Measurements from ENCODE around the gene TTC7B. TPM values are rescaled to one million over a fixed set of nuclear protein-coding genes. Genes with fewer than 3 reads are reported as not detected.
"Not testable (repeated sequence)": the region's sequence is repeated elsewhere in the genome, so short reads cannot be mapped to it uniquely, and the experiment has no call there.

Gene TTC7B, protein sequence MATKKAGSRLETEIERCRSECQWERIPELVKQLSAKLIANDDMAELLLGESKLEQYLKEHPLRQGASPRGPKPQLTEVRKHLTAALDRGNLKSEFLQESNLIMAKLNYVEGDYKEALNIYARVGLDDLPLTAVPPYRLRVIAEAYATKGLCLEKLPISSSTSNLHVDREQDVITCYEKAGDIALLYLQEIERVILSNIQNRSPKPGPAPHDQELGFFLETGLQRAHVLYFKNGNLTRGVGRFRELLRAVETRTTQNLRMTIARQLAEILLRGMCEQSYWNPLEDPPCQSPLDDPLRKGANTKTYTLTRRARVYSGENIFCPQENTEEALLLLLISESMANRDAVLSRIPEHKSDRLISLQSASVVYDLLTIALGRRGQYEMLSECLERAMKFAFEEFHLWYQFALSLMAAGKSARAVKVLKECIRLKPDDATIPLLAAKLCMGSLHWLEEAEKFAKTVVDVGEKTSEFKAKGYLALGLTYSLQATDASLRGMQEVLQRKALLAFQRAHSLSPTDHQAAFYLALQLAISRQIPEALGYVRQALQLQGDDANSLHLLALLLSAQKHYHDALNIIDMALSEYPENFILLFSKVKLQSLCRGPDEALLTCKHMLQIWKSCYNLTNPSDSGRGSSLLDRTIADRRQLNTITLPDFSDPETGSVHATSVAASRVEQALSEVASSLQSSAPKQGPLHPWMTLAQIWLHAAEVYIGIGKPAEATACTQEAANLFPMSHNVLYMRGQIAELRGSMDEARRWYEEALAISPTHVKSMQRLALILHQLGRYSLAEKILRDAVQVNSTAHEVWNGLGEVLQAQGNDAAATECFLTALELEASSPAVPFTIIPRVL
- 10 to 100 TPM; 36.7 to 47.2 (median 42.3) TPM for polyA plus RNA-seq (ENCODE audit: insufficient read length in 3 of 3)
- long read RNA-seq, donor 1, full-length matches to known transcripts, result 4 of 4 reads
- long read RNA-seq, donor 1, partial matches to known transcripts, result 0 of 4 reads
- long read RNA-seq, donor 1, other reads (novel, unspliced or antisense), result 0 of 4 reads
- long read RNA-seq, donor 2, full-length matches to known transcripts, result 9 of 9 reads
- long read RNA-seq, donor 2, partial matches to known transcripts, result 0 of 9 reads
- long read RNA-seq, donor 2, other reads (novel, unspliced or antisense), result 0 of 9 reads
- long read RNA-seq, donor 3, full-length matches to known transcripts, result 3 of 26 reads
- long read RNA-seq, donor 3, partial matches to known transcripts, result 23 of 26 reads
- long read RNA-seq, donor 3, other reads (novel, unspliced or antisense), result 0 of 26 reads
- long read RNA-seq, donor 4, full-length matches to known transcripts, result 2 of 2 reads
- long read RNA-seq, donor 4, partial matches to known transcripts, result 0 of 2 reads
- long read RNA-seq, donor 4, other reads (novel, unspliced or antisense), result 0 of 2 reads
- long read RNA-seq, donor 5, full-length matches to known transcripts, result 2 of 2 reads
- long read RNA-seq, donor 5, partial matches to known transcripts, result 0 of 2 reads
- long read RNA-seq, donor 5, other reads (novel, unspliced or antisense), result 0 of 2 reads
- long read RNA-seq, donor 6, result 0 reads
- long read RNA-seq, donor 7, full-length matches to known transcripts, result 1 of 6 reads
- long read RNA-seq, donor 7, partial matches to known transcripts, result 5 of 6 reads
- long read RNA-seq, donor 7, other reads (novel, unspliced or antisense), result 0 of 6 reads
- long read RNA-seq, donor 8, partial matches to known transcripts, result 0 of 1 reads
- long read RNA-seq, donor 8, other reads (novel, unspliced or antisense), result 0 of 1 reads
- long read RNA-seq, donor 9, full-length matches to known transcripts, result 1 of 1 reads
- long read RNA-seq, donor 9, partial matches to known transcripts, result 0 of 1 reads
- long read RNA-seq, donor 9, other reads (novel, unspliced or antisense), result 0 of 1 reads
- long read RNA-seq, donor 10, full-length matches to known transcripts, result 2 of 2 reads
- long read RNA-seq, donor 10, partial matches to known transcripts, result 0 of 2 reads
- long read RNA-seq, donor 10, other reads (novel, unspliced or antisense), result 0 of 2 reads
- long read RNA-seq, donor 11, full-length matches to known transcripts, result 2 of 2 reads
- long read RNA-seq, donor 11, partial matches to known transcripts, result 0 of 2 reads
- long read RNA-seq, donor 11, other reads (novel, unspliced or antisense), result 0 of 2 reads
- long read RNA-seq, donor 12, full-length matches to known transcripts, result 3 of 3 reads
- long read RNA-seq, donor 12, partial matches to known transcripts, result 0 of 3 reads
- long read RNA-seq, donor 12, other reads (novel, unspliced or antisense), result 0 of 3 reads
- long read RNA-seq, donor 13, full-length matches to known transcripts, result 1 of 1 reads
- long read RNA-seq, donor 13, partial matches to known transcripts, result 0 of 1 reads
- long read RNA-seq, donor 13, other reads (novel, unspliced or antisense), result 0 of 1 reads
- long read RNA-seq, donor 14, result 0 reads
- long read RNA-seq, donor 15, result 0 reads
- long read RNA-seq, donor 16, full-length matches to known transcripts, result 3 of 3 reads
- long read RNA-seq, donor 16, partial matches to known transcripts, result 0 of 3 reads
- long read RNA-seq, donor 16, other reads (novel, unspliced or antisense), result 0 of 3 reads

DNA sequence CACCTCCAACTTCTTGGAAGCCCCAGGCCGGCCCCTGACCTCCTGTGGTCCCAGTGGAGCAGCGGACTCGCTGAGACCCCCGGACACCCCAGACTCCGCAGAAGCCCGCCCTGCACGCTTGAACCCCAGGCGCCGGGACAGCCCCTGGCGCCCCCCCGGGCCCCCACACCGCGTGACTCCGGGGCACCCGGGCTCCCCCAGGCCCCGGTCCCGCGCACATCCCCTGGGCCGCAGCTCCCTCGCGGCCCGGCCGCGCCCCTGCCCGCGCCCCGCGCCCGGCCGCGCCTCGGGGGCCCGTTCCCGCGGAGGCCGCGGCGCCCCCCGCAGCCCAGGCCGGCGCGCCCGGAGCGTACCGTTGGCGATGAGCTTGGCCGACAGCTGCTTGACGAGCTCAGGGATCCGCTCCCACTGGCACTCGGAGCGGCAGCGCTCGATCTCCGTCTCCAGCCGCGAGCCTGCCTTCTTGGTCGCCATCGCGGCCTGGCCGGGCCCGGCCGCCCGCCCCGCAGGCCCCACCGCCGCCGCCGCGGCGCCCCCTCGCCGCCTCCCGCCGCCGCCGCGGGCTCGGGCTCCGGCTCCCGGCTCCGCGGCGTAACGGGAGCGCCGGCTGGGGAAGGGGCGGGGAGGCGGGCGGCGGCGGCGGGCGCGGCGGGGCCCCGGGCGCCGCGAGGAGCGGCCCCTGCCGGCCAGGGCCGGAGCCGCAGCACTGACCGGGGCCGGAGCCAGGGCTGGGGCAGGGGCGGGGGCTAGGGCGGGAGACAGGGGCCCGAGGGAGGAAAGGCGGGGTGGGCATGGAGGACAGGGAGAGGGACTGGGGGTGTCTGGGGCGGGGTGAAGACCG lies at the start of gene TTC7B:
Gene TTC7B, minus strand, starts transcription at position 609 of the 841 bp plus-strand sequence. Its CDS starts 135 bp downstream, at position 474.
- peak; percentile 39 for DNase-seq

DNA sequence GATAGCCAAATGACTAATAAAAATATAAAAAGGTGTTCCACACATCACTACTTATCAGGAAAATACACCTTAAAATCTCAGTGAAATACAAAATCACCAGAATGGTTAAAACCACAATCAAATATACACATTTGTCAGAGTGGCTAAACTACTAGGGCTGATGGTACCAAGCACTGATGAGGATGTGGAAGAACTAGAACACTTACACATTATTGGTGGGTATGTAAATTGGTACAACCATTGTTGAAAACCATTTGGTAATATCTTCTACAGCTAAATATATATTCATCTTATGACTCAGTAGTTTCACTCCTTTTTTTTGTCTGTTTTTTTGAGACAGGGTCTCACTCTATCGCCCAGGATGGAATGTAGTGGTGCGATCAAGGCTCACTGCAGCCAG lies 48.5 kb upstream of the TTC7B start:
- no peak for DNase-seq

DNA sequence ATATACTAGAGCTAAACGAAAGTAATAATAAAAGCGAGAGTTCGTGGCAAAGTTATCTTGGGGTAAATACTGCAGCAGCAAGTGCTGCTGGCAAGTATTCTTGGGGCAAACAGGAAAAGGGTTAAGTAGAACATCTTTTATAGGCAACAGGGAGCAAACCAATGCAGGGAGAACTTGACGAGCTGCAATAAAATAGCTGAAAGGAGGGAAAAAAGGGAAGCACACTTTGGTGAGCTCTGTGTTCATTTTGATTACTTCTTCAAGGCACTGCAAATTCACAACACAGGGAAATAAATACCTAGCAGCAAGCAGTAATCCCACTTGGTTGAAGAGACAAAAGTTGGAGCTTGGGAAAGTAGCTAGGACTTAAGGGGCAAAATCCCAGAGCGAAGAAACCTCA lies 42.3 kb upstream of the TTC7B start:
- DNase-seq, result no peak

DNA sequence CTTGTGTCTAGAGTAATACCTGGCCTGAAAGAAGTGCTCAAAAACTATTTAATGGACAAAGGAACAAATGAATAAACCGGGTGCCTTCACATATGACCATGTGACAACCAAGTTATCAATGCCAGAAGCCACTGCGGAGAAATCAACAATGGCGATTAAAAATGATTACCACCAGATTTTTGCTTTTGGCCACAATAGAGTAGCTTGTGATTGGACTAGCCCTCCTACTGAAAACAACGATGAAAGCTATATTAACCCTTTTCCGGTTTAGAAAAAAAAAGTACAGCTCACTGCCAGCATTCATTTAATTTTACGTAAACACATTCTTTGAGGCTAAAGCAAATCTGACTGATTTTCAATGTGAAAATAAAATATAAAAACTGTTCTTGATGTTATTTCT lies 41.6 kb upstream of the TTC7B start:
- DNase-seq, result no peak

DNA sequence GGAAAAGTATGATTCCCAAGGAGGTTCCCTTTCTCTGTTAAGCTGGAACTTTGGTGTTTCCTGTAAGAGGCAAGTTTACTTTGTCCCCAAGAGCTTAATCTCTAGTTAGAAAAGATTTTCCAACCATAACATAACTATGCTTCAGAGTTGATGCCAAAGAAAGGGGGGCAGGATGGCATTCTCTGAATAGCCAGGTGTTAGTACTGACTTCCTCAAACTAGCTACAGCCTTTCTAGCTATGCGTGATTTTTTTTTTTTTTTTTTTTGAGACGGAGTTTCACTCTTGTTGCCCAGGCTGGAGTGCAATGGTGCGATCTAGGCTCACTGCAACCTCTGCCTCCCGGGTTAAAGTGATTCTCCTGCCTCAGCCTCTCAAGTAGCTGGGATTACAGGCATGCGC lies 39.9 kb upstream of the TTC7B start:
- DNase-seq, result not testable (repeated sequence)

DNA sequence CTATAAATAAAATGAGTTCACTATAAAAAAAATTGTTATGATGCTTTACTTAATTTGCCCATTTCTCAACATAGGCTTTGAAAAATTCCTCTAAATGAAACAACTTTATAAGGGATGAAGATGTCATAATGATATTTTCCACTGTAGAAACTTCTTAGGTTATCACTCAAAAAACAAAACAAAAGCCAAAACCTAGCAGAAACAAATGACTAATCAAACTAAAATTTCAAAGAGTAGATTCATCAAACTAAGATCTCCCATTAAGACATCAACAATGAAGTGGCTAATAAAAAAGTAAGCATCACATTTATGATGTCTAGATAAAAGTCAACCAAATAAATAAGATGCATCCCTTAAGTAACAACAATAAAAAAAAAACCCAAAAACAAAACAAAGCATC lies 36.9 kb upstream of the TTC7B start:
- no peak for DNase-seq

DNA sequence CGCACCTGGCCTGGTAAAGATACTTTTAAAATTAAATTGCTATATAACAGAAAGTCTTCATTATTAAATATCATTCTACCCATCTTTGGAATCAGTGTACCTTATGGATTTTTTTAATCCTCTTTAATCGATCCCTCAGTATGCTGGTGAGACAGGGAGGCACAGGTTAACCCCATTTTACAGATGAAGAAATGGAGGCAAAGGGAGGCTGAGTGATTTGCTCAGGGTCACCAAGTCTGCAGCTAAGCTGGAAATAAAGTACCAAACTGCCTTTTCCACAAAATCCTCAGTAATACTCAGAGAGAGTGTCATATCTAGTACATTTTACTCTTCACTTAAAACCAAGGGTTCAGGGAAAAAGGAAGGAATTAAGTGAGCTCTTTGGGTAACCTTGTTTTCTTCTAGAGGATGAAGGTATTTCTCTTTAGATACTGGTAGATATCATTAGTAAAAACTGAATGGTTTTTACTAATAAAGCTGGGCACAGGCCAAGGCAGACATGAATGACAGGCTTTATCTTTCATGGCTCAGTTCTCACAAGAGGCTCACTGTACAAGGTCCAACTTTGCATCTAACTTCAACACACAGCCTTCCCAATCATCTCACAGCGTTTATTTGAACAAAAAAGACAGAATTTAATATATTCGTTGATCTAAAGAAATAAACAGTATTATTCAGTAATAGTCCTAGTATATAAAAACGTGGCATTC lies 35.3 kb upstream of the TTC7B start:
- no peak for DNase-seq

DNA sequence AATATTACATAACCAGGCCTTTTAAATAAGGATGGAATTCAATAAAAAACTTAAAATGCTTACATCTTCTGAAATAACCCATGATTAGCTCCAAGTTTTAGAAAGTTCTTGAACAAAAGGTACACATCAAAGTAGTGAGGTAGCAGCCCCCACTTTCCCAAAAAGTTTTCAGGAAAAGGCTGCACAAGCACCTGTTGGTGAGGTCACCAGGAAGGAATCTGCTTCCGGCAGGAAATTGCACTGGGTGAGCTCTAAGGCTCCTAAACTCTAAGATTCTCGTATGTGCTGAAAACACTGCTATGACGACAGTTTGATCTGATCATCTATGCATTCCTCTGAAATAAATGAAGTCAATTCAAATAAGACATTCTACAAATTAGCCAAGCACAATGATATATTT lies 34.3 kb upstream of the TTC7B start:
- peak; percentile 67 for DNase-seq

DNA sequence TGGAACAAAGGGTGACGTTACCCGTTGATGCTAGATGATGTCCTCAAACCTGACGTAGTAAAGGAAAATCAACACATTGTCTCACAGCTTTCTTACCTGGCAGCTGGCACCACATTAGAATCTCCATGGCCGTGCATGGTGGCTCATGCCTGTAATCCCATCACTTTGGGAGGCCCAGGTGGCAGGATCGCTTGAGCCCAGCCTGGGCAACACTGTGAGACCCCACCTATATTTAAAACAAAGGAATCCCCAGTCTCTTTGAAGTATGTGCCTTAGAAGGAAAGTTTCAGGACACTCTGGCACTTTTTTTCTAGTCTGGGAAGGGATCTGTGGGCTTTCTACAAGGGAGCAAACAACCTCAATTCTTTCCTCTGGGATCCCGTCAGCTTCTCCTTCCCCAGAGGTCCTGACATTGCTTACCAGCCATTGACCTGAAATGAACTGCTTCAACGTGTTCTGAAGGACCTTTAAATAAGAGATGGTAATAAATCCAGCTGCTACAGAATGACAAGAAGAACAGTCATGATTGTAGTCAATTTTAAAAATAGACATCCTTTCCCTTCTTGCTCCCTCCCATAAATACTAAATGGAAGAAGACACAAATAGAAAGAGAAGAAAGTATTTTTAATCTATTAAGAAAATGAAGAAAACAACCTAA lies 33.7 kb upstream of the TTC7B start:
- no peak for DNase-seq

DNA sequence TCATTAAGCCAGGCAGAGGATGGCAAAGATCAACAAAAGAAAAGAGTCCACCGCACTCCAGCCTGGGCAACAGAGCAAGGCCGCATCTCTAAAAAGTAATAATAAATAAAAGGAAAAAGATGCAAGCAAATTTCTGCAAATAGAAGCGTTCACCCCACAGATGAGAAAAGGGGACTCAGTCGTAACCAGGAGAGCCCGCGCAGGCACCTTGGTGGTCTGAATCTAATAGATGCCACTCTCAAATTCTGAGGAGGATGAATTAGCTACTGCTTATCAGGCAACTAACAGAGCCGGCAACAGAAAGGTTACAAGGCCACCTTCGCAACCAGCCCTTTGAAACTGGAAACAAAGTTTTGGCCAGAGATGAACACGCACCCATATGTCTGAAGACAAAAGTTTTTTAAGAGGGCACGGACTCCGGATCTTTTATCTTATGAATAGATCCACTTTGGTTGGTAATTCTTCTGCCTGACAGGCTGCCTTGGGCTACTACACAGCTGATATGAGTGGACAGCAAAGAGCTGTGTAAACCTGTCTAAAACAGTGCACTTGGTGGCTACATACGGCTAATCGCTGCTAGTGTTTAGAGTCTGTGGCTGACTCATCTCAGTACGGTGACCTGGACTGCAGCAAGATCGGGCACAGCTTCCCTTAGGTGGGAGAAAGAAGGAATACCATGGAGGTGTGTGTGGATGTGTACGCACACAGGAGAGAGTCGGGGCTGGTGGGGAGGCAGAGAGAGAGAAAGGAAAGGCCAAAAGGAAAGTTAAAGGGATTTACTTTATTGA lies 32.9 kb upstream of the TTC7B start:
- no peak for DNase-seq

DNA sequence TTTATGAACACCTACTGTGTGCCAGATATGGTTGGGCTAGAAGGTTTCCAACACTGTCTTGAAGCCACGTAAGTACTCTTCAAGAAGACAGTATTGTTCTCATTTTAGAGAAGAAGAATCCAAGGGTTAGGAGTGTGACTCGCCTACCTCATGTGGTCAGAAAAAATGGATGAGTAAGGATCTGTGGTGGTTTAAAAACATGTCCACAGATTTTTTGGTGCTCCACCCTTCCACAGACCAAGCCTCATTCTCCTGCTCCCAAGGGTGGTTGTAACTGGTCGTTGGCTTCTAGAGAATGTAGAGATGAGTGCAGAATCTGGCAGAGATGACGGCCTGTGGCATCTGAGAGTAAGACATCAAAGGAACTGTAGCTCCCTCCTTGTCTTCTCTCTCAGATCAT lies 30.3 kb upstream of the TTC7B start:
- DNase-seq, result no peak

DNA sequence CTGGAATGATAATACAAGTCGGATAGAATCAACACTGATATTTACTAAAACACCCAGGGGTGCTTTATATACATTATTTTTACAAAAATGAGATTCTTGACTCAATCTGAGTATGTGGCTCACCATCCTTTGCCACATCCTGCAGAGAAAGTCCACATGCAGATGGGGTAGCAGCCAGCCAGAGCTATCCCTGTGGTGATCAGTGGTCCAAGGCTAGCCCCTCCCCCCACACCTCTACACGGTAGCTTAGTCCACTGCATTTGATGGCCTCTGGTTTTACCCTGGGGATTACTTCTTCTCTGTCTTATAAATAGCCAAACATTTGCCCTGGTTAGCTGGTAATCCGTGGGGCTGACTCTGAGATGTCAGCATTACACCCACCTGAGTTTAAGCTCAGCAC lies 28.1 kb upstream of the TTC7B start:
- no peak for DNase-seq

DNA sequence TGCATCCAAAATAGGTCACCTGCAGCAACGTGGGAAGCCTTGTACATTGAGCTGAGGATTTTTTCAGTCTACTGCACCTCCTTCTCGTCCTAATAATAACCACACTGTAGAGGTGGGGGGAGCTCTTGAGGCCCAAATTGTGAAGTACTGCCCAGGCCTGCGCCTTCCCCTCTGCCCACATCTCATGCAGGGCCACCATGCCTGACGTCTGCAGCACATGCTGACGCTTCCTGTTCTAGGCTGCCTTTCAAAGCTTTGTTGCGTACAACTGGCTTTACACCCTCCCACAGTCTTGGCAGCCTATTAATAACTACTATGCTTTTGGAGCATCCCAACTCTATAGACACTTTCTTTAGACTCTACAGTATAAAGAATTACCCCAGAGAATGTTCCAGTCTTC lies 26.5 kb upstream of the TTC7B start:
- DNase-seq, result no peak

DNA sequence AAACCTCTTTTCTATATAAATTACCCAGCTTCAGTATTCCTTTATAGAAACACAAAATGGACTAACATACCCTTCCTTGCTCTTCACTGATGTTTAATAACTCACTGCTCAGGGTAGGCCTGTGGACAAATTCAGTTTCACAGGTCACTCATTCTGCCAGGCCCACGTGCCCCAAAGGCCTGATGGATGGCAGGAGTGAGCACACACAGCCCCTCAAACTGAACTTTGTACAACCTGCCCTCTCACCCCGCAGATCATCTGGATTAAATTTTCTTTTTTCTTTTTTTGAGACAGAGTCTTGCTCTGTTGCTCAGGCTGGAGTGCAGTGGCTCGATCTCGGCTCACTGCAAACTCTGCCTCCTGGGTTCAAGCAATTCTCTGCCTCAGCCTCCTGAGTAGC lies 24.4 kb upstream of the TTC7B start:
- DNase-seq, result not testable (repeated sequence)

DNA sequence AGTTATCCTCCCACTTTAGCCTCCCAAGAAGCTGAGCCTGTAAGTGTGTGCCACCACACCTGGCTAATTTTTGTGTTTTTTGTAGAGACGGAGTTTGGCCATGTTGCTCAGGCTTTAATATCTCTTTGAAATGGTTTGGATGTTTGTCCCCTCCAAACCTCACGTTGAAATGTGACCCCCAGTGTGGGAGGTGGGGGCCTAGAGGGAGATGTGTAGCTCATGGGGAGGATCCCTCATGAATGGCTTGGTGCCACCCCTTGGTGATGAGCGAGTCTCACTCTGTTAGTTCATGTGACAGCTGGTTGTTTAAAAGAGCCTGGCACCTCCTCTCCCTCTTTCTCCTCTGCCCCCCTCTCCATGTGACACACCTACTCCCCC lies 23.6 kb upstream of the TTC7B start:
- DNase-seq, result no peak
